Ishikawa (cell line): ENCODE data around the gene BCR.

Source experiments
- CREB1 ChIP-seq: IDR thresholded peaks from 2 replicates; pipeline ENCODE4 v1.6.1; 2012; ENCODE audit warnings: low read depth
- EGR1 ChIP-seq: IDR thresholded peaks from 2 replicates; pipeline ENCODE4 v1.6.1; 2012
- EP300 ChIP-seq: IDR thresholded peaks from 2 replicates; pipeline ENCODE4 v1.6.1; 2012; ENCODE audit warnings: borderline replicate concordance
- FOXM1 ChIP-seq: IDR thresholded peaks from 2 replicates; pipeline ENCODE4 v1.6.1; 2012; ENCODE audit warnings: low read depth, borderline replicate concordance
- RAD21 ChIP-seq: IDR thresholded peaks from 2 replicates; pipeline ENCODE4 v1.6.1; 2012; ENCODE audit warnings: low read depth
- TAF1 ChIP-seq: IDR thresholded peaks from 2 replicates; pipeline ENCODE4 v1.6.1; 2012; ENCODE audit warnings: low read depth, mild to moderate bottlenecking
- TEAD4 ChIP-seq: IDR thresholded peaks from 2 replicates; pipeline ENCODE4 v1.6.1; 2012
- YY1 ChIP-seq: IDR thresholded peaks from 2 replicates; pipeline ENCODE4 v1.6.1; 2012; ENCODE audit warnings: low read depth
- ZBTB7A ChIP-seq: IDR thresholded peaks from 2 replicates; pipeline ENCODE4 v1.6.1; 2012; ENCODE audit warnings: low read depth
- TF ChIP-seq, protein P1 (sequence below): IDR thresholded peaks from 2 replicates; pipeline ENCODE4 v1.6.1; 2012
- TF ChIP-seq, protein P2 (sequence below): IDR thresholded peaks from 2 replicates; pipeline ENCODE4 v1.6.1; 2012; ENCODE audit warnings: low read depth, mild to moderate bottlenecking

DNA sequence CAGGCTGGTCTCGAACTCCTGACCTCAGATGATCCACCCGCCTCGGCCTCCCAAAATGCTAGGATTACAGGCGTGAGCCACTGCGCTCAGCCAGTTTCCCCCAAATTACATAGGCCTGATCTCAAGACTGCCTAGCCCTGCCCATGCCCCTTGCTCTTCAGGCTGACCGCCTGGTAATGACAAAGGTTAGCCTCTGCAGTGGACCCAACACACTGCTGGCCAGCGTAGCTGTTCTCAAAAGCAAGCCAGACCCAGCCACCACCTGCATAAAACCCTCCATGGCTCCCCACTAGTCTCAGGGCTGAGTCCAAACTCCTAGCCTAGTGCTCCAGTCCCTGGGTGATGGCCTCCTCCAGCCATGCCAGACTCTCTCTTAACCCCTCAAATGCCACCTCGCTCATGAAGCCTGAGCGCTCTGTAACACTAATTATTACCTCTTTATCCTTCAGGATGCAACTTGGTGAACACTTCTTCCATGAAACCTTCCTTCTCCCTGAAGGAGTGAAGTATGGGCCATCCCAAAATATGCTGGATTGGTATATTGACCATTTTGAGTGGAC is 37.7 kb upstream of the BCR start:
- TF ChIP-seq CREB1 (no peak), ZBTB7A (no peak), FOXM1 (no peak), EP300 (no peak), EGR1 (no peak), TAF1 (no peak), RAD21 (no peak), YY1 (no peak), TEAD4 (no peak)
- TF ChIP-seq, protein P1, sequence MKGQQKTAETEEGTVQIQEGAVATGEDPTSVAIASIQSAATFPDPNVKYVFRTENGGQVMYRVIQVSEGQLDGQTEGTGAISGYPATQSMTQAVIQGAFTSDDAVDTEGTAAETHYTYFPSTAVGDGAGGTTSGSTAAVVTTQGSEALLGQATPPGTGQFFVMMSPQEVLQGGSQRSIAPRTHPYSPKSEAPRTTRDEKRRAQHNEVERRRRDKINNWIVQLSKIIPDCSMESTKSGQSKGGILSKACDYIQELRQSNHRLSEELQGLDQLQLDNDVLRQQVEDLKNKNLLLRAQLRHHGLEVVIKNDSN, result no peak
- TF ChIP-seq, protein P2, sequence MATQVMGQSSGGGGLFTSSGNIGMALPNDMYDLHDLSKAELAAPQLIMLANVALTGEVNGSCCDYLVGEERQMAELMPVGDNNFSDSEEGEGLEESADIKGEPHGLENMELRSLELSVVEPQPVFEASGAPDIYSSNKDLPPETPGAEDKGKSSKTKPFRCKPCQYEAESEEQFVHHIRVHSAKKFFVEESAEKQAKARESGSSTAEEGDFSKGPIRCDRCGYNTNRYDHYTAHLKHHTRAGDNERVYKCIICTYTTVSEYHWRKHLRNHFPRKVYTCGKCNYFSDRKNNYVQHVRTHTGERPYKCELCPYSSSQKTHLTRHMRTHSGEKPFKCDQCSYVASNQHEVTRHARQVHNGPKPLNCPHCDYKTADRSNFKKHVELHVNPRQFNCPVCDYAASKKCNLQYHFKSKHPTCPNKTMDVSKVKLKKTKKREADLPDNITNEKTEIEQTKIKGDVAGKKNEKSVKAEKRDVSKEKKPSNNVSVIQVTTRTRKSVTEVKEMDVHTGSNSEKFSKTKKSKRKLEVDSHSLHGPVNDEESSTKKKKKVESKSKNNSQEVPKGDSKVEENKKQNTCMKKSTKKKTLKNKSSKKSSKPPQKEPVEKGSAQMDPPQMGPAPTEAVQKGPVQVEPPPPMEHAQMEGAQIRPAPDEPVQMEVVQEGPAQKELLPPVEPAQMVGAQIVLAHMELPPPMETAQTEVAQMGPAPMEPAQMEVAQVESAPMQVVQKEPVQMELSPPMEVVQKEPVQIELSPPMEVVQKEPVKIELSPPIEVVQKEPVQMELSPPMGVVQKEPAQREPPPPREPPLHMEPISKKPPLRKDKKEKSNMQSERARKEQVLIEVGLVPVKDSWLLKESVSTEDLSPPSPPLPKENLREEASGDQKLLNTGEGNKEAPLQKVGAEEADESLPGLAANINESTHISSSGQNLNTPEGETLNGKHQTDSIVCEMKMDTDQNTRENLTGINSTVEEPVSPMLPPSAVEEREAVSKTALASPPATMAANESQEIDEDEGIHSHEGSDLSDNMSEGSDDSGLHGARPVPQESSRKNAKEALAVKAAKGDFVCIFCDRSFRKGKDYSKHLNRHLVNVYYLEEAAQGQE, result no peak
